NCI-H128 (cell line): Measurements from ENCODE around the gene C12orf42.

Experiments
- DNase-seq: peaks from one replicate; lab custom pipeline; 2025; ENCODE audit not compliant: unreplicated experiment; lab: John Stamatoyannopoulos, UW

The C12orf42 gene

GRCh38 chr12:103273645-103274044 lies 222.1 kb downstream of the C12orf42 start:
- DNase-seq: no peak

- DNase-seq: no peak
Measured at GRCh38 chr12:103272949-103273348, 222.8 kb downstream of the C12orf42 start.

GRCh38 chr12:103269946-103270345 lies 225.8 kb downstream of the C12orf42 start:
- no peak for DNase-seq

GRCh38 chr12:103268831-103269514 lies 226.8 kb downstream of the C12orf42 start:
- DNase-seq: peak; percentile 90

GRCh38 chr12:103257763-103258162 lies 238.0 kb downstream of the C12orf42 start:
- no peak for DNase-seq
